AG09319 (cell line): ENCODE measurements around the gene CASP14.
"Not testable (repeated sequence)": the region's sequence is repeated elsewhere in the genome, so short reads cannot be mapped to it uniquely, and the experiment has no call there.

Experiments
- DNase-seq: peaks from one replicate; pipeline ENCODE4 v3.0.0-alpha.2; 2010; ENCODE audit warnings: low read depth; ENCODE audit errors: extremely low read depth
- TF ChIP-seq, protein P1 (sequence below): IDR thresholded peaks from 2 replicates; pipeline ENCODE4 v1.5.1; 2011; ENCODE audit warnings: low read depth, mild to moderate bottlenecking, inconsistent platforms, low read length, moderate library complexity

CASP14 gene

DNA sequence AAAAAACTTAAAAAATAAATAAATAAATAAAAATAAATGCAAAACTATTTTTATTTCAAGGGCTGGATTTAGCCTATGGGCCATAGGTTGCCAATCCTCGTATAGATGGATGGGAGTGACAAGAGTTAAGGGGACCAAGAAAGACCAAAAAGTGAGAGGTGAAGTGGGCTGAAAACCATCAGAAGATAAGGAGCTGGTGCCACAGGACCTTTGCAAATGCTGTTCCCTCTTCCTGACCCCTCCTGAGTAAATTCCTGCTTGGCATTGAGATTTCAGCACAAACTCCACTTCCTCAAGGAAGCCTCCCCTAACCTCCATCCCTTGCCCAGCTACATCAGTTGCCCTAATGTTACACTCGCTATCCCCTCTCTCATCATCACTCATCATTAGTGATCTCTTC, 43.7 kb downstream of the CASP14 start:
- no peak for DNase-seq
- TF ChIP-seq, protein P1, sequence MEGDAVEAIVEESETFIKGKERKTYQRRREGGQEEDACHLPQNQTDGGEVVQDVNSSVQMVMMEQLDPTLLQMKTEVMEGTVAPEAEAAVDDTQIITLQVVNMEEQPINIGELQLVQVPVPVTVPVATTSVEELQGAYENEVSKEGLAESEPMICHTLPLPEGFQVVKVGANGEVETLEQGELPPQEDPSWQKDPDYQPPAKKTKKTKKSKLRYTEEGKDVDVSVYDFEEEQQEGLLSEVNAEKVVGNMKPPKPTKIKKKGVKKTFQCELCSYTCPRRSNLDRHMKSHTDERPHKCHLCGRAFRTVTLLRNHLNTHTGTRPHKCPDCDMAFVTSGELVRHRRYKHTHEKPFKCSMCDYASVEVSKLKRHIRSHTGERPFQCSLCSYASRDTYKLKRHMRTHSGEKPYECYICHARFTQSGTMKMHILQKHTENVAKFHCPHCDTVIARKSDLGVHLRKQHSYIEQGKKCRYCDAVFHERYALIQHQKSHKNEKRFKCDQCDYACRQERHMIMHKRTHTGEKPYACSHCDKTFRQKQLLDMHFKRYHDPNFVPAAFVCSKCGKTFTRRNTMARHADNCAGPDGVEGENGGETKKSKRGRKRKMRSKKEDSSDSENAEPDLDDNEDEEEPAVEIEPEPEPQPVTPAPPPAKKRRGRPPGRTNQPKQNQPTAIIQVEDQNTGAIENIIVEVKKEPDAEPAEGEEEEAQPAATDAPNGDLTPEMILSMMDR = no peak

DNA sequence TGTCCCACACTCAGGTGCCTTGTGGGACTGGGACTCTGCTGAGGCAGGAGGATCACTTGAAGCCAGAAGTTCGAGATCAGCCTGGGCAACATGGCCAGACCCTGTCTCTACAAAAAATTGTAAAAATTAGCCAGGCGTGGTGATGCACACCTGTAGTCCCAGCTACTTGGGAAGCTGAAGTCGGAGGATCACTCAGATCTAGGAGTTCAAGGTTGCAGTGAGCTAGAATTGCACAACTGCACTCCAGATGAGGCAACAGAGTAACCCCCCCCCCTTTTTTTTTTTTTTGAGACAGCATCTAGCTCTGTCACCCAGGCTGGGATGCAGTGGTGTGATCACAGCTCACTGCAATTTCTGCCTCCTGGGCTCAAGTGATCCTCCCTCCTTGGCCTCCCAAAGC, 46.9 kb downstream of the CASP14 start:
- TF ChIP-seq, protein P1 = no peak
- no peak for DNase-seq

DNA sequence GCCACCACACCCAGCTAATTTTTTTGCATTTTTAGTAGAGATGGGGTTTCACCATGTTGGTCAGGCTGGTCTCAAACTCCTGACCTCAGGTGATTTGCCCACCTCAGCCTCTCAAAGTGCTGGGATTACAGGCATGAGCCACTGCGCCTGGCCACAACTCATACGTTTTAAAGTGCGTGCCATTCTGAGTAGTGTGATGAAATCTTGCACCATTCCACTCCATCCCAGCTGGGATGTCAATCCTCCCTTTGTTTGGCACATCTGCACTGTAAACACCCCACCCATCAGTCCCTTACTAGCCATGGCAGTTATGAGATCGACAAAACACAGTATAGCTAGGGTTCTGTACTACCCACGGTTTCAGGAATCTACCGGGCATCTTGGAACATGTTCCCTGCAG, 48.7 kb downstream of the CASP14 start:
- DNase-seq = not testable (repeated sequence)

DNA sequence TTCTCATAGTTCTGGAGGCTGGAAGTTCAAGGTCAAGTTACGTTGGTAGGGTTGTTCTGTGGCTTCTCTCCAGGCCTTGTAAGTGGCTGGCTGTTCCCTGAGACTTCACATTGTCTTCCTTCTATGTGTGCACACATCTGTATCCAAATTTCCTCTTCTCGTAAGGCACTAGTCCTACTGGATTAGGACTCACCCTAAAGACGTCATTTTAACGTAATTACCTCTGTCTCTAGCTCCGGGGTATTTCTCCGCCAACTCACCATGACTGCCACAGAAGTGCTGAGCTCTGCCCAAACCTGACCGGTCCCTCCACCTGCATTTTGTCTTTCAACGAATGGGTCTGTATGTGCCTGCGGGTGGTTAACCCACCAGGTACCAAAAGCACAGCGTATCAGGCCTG, 49.2 kb downstream of the CASP14 start:
- TF ChIP-seq, protein P1 = no peak
- DNase-seq = no peak

DNA sequence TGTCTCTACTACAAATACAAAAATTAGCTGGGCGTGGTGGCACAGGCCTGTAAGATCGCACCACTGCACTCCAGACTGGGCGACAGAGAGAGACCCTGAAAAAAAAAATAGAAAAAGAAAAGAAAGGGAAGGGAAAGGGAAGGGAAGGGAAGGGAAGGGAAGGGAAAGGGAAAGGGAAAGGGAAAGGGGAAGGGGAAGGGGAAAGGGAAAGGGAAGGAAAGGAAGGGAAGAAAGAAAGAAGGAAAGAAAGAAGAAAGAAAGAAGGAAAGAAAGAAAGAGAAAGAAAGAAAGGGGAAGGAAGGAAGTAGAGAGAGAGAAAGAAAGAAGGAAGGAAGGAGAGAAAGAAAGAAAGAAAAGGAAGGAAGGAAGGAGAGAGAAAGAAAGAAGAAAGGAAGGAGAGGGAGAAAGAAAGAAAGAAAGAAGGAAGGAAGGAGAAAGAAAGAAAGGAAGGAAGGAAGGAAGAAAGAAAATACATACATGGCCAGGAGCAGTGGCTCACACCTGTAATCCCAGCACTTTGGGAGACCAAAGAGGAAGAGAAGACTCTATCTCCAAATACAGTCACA, 49.8 kb downstream of the CASP14 start:
- TF ChIP-seq, protein P1 = no peak
- no peak for DNase-seq

DNA sequence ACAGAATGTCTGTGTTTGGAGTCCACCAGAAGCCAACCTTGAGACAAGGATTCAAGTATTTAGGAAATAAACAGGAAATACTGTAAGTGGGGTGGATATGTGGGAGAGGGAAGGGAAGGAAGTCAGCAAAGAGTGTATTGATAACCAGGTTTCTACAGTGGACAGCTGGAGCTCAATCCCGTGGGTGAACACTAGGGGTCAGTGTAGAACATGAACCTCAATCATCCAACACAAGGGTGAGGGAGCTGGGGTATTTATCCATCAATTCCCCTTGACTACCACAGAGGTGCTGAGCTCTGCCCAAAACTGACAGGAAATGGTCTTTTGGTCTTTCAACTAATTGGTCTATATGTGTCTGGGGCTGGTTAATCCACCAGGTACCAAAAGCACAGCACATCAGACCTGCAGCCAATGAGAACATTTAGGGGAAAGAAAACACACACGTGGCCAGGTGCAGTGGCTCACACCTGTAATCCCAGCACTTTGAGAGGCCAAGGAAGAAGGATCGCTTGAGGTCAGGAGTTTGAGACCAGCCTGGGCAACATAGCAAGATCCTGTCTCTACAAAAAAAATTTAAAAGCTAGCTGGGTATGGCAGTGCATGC, 52.3 kb downstream of the CASP14 start:
- DNase-seq = no peak
- TF ChIP-seq, protein P1 = peak; percentile 67

DNA sequence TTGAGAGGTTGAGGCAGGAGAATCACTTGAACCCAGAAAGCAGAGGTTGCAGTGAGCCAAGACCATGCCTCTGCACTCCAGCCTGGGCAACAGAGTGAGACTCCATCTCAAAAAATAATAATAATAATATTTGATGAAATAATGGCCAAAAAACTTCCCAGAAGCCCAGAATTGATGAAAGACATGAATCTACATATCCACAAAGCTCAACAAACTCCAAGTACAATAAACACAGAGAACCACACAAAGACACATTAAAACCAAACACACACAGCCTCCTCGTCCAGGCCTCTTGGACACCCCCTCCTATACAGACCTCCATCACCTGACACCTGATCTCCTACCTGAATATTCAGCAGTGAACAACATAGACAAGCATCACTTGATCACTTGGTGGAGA, 54.7 kb downstream of the CASP14 start:
- no peak for DNase-seq
- TF ChIP-seq, protein P1 = no peak

DNA sequence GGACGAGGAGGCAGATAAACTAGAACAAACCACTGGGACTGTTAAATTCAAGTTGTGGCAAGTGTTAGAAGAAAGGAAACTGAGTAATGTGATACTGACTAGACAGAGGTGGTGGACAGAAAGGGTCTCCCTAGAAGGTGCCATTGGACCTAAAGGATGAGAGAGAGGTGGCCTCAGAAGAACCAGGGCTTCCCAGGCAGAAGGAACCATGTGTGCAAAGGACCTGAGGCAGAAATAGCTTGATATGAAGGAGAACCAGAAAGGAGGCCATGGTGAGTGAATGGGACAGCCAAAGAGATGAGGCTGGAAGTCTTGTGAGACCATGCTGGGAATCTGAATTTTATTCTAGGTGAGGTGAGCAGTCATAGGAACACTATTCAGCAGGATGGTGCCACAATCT, 55.1 kb downstream of the CASP14 start:
- TF ChIP-seq, protein P1 = no peak
- no peak for DNase-seq
